ENCODE measurements around the gene MRPL55.

- TF ChIP-seq EZH2phosphoT487 (IDR thresholded peaks at IDR 0.05; ENCODE audit: insufficient read depth, low read depth) (no peak), EZH2 (IDR thresholded peaks at IDR 0.05; ENCODE audit: insufficient read depth, poor library complexity, severe bottlenecking) (no peak)
Observed at GRCh38 chr1:228058949-228059633, 50.0 kb downstream of the MRPL55 start.
